ENCODE data around the gene MACROD1.

MACROD1 gene

GRCh38 chr11:64125676-64126075, 40.2 kb downstream of the MACROD1 start:
- Histone ChIP-seq H3K4me3 (ENCODE audit: low read depth in 1 of 5, low read length in 5 of 5) (no peak overlapping the region), H3K27ac (ENCODE audit: low read depth, low read length) (no peak overlapping the region), H3K4me1 (ENCODE audit: control insufficient read depth in 5 of 5, insufficient read depth in 5 of 5, low read length in 5 of 5) (peaks cover 0 to 14% (median 4%) of the 10 kb centered on the region in 5 donors), H3K27me3 (ENCODE audit: control insufficient read depth in 5 of 5, insufficient read depth in 4 of 5, low read length in 5 of 5) (no peaks in the 10 kb centered on the region), H3K9me3 (ENCODE audit: control insufficient read depth in 5 of 5, low read length in 5 of 5) (no peaks in the 10 kb centered on the region), H3K36me3 (ENCODE audit: control insufficient read depth in 5 of 5, insufficient read depth in 5 of 5, low read length in 5 of 5) (no peaks in the 10 kb centered on the region), H3K9ac (ENCODE audit: low read length in 5 of 5) (no peak overlapping the region)

GRCh38 chr11:64124147-64124546, 41.8 kb downstream of the MACROD1 start:
- H3K9me3 ChIP-seq (ENCODE audit: control insufficient read depth in 5 of 5, low read length in 5 of 5), result no peaks in the 10 kb centered on the region
- no peak overlapping the region for H3K27ac ChIP-seq (ENCODE audit: low read depth, low read length)
- no peak overlapping the region for H3K4me3 ChIP-seq (ENCODE audit: low read depth in 1 of 5, low read length in 5 of 5)
- peaks cover 0 to 14% (median 4%) of the 10 kb centered on the region in 5 donors for H3K4me1 ChIP-seq (ENCODE audit: control insufficient read depth in 5 of 5, insufficient read depth in 5 of 5, low read length in 5 of 5)
- no peaks in the 10 kb centered on the region for H3K36me3 ChIP-seq (ENCODE audit: control insufficient read depth in 5 of 5, insufficient read depth in 5 of 5, low read length in 5 of 5)
- no peak overlapping the region for H3K9ac ChIP-seq (ENCODE audit: low read length in 5 of 5)
- H3K27me3 ChIP-seq (ENCODE audit: control insufficient read depth in 5 of 5, insufficient read depth in 4 of 5, low read length in 5 of 5), result no peaks in the 10 kb centered on the region

GRCh38 chr11:64123679-64124078, 42.2 kb downstream of the MACROD1 start:
- H3K9ac ChIP-seq (ENCODE audit: low read length in 5 of 5), result no peak overlapping the region
- H3K27ac ChIP-seq (ENCODE audit: low read depth, low read length), result no peak overlapping the region
- H3K9me3 ChIP-seq (ENCODE audit: control insufficient read depth in 5 of 5, low read length in 5 of 5), result no peaks in the 10 kb centered on the region
- H3K27me3 ChIP-seq (ENCODE audit: control insufficient read depth in 5 of 5, insufficient read depth in 4 of 5, low read length in 5 of 5), result no peaks in the 10 kb centered on the region
- H3K4me1 ChIP-seq (ENCODE audit: control insufficient read depth in 5 of 5, insufficient read depth in 5 of 5, low read length in 5 of 5), result peaks cover 0 to 10% (median 4%) of the 10 kb centered on the region in 5 donors
- no peak overlapping the region for H3K4me3 ChIP-seq (ENCODE audit: low read depth in 1 of 5, low read length in 5 of 5)
- H3K36me3 ChIP-seq (ENCODE audit: control insufficient read depth in 5 of 5, insufficient read depth in 5 of 5, low read length in 5 of 5), result no peaks in the 10 kb centered on the region

- no peaks in the 10 kb centered on the region for H3K9me3 ChIP-seq (ENCODE audit: control insufficient read depth in 5 of 5, low read length in 5 of 5)
- no peaks in the 10 kb centered on the region for H3K27me3 ChIP-seq (ENCODE audit: control insufficient read depth in 5 of 5, insufficient read depth in 4 of 5, low read length in 5 of 5)
- H3K4me3 ChIP-seq (ENCODE audit: low read depth in 1 of 5, low read length in 5 of 5), result no peak overlapping the region
- H3K27ac ChIP-seq (ENCODE audit: low read depth, low read length), result no peak overlapping the region
- H3K36me3 ChIP-seq (ENCODE audit: control insufficient read depth in 5 of 5, insufficient read depth in 5 of 5, low read length in 5 of 5), result peaks cover 0 to 2% (median 0%) of the 10 kb centered on the region in 5 donors
- H3K9ac ChIP-seq (ENCODE audit: low read length in 5 of 5), result no peak overlapping the region
- H3K4me1 ChIP-seq (ENCODE audit: control insufficient read depth in 5 of 5, insufficient read depth in 5 of 5, low read length in 5 of 5), result peaks cover 0 to 4% (median 0%) of the 10 kb centered on the region in 5 donors
Measured at GRCh38 chr11:64122411-64123410, 43.2 kb downstream of the MACROD1 start.

- H3K9me3 ChIP-seq (ENCODE audit: control insufficient read depth in 5 of 5, low read length in 5 of 5), result no peaks in the 10 kb centered on the region
- H3K36me3 ChIP-seq (ENCODE audit: control insufficient read depth in 5 of 5, insufficient read depth in 5 of 5, low read length in 5 of 5), result peaks cover 0 to 7% (median 0%) of the 10 kb centered on the region in 5 donors
- H3K27me3 ChIP-seq (ENCODE audit: control insufficient read depth in 5 of 5, insufficient read depth in 4 of 5, low read length in 5 of 5), result no peaks in the 10 kb centered on the region
- no peak overlapping the region for H3K4me3 ChIP-seq (ENCODE audit: low read depth in 1 of 5, low read length in 5 of 5)
- no peak overlapping the region for H3K27ac ChIP-seq (ENCODE audit: low read depth, low read length)
- H3K9ac ChIP-seq (ENCODE audit: low read length in 5 of 5), result no peak overlapping the region
- peaks cover 0 to 4% (median 0%) of the 10 kb centered on the region in 5 donors for H3K4me1 ChIP-seq (ENCODE audit: control insufficient read depth in 5 of 5, insufficient read depth in 5 of 5, low read length in 5 of 5)
Measured at GRCh38 chr11:64121663-64122410, 44.1 kb downstream of the MACROD1 start.

GRCh38 chr11:64120951-64121569, 44.9 kb downstream of the MACROD1 start:
- Histone ChIP-seq H3K4me1 (ENCODE audit: control insufficient read depth in 5 of 5, insufficient read depth in 5 of 5, low read length in 5 of 5) (peaks cover 0 to 4% (median 0%) of the 10 kb centered on the region in 5 donors), H3K4me3 (ENCODE audit: low read depth in 1 of 5, low read length in 5 of 5) (no peak overlapping the region), H3K9ac (ENCODE audit: low read length in 5 of 5) (no peak overlapping the region), H3K27ac (ENCODE audit: low read depth, low read length) (no peak overlapping the region), H3K9me3 (ENCODE audit: control insufficient read depth in 5 of 5, low read length in 5 of 5) (no peaks in the 10 kb centered on the region), H3K36me3 (ENCODE audit: control insufficient read depth in 5 of 5, insufficient read depth in 5 of 5, low read length in 5 of 5) (peaks cover 0 to 13% (median 0%) of the 10 kb centered on the region in 5 donors), H3K27me3 (ENCODE audit: control insufficient read depth in 5 of 5, insufficient read depth in 4 of 5, low read length in 5 of 5) (no peaks in the 10 kb centered on the region)

GRCh38 chr11:64119700-64120099, 46.2 kb downstream of the MACROD1 start:
- Histone ChIP-seq H3K27ac (ENCODE audit: low read depth, low read length) (no peak overlapping the region), H3K4me3 (ENCODE audit: low read depth in 1 of 5, low read length in 5 of 5) (no peak overlapping the region), H3K9ac (ENCODE audit: low read length in 5 of 5) (no peak overlapping the region), H3K9me3 (ENCODE audit: control insufficient read depth in 5 of 5, low read length in 5 of 5) (no peaks in the 10 kb centered on the region), H3K4me1 (ENCODE audit: control insufficient read depth in 5 of 5, insufficient read depth in 5 of 5, low read length in 5 of 5) (peaks cover 0 to 4% (median 0%) of the 10 kb centered on the region in 5 donors), H3K27me3 (ENCODE audit: control insufficient read depth in 5 of 5, insufficient read depth in 4 of 5, low read length in 5 of 5) (no peaks in the 10 kb centered on the region), H3K36me3 (ENCODE audit: control insufficient read depth in 5 of 5, insufficient read depth in 5 of 5, low read length in 5 of 5) (peaks cover 0 to 13% (median 0%) of the 10 kb centered on the region in 5 donors)

GRCh38 chr11:64118876-64119665, 46.8 kb downstream of the MACROD1 start:
- no peak overlapping the region for H3K4me3 ChIP-seq (ENCODE audit: low read depth in 1 of 5, low read length in 5 of 5)
- H3K9me3 ChIP-seq (ENCODE audit: control insufficient read depth in 5 of 5, low read length in 5 of 5), result no peaks in the 10 kb centered on the region
- no peaks in the 10 kb centered on the region for H3K27me3 ChIP-seq (ENCODE audit: control insufficient read depth in 5 of 5, insufficient read depth in 4 of 5, low read length in 5 of 5)
- peaks cover 0 to 13% (median 0%) of the 10 kb centered on the region in 5 donors for H3K36me3 ChIP-seq (ENCODE audit: control insufficient read depth in 5 of 5, insufficient read depth in 5 of 5, low read length in 5 of 5)
- no peak overlapping the region for H3K27ac ChIP-seq (ENCODE audit: low read depth, low read length)
- no peak overlapping the region for H3K9ac ChIP-seq (ENCODE audit: low read length in 5 of 5)
- peaks cover 0 to 4% (median 0%) of the 10 kb centered on the region in 5 donors for H3K4me1 ChIP-seq (ENCODE audit: control insufficient read depth in 5 of 5, insufficient read depth in 5 of 5, low read length in 5 of 5)

GRCh38 chr11:64117763-64118459, 48.0 kb downstream of the MACROD1 start:
- no peak overlapping the region for H3K27ac ChIP-seq (ENCODE audit: low read depth, low read length)
- H3K9ac ChIP-seq (ENCODE audit: low read length in 5 of 5), result no peak overlapping the region

More at GRCh38 chr11:64117763-64118459, 48.0 kb downstream of the MACROD1 start:
- Histone ChIP-seq H3K36me3 (ENCODE audit: control insufficient read depth in 5 of 5, insufficient read depth in 5 of 5, low read length in 5 of 5) (peaks cover 0 to 13% (median 0%) of the 10 kb centered on the region in 5 donors), H3K27me3 (ENCODE audit: control insufficient read depth in 5 of 5, insufficient read depth in 4 of 5, low read length in 5 of 5) (no peaks in the 10 kb centered on the region), H3K4me3 (ENCODE audit: low read depth in 1 of 5, low read length in 5 of 5) (no peak overlapping the region), H3K9me3 (ENCODE audit: control insufficient read depth in 5 of 5, low read length in 5 of 5) (no peaks in the 10 kb centered on the region), H3K4me1 (ENCODE audit: control insufficient read depth in 5 of 5, insufficient read depth in 5 of 5, low read length in 5 of 5) (peaks cover 0 to 2% (median 0%) of the 10 kb centered on the region in 5 donors)

All from subcutaneous abdominal adipose tissue (tissue), 5 donors.